Upper lobe of left lung (tissue), 6 donors: ENCODE results near the gene MMP26. TPM values are rescaled to one million over a fixed set of nuclear protein-coding genes. Genes with fewer than 3 reads are reported as not detected.

ENCODE experiments used
- ATAC-seq, 2 donors: fragments of 200-7000 bp; cut with Tn5 transposase; one replicate each; pipeline ENCODE4 v1.9.1; 2022; ENCODE audit warnings: mild to moderate bottlenecking in 2 of 2, moderate library complexity in 2 of 2; ENCODE audit not compliant: low FRiP score in 2 of 2
- DNase-seq, 2 donors: peaks; one replicate each; pipeline ENCODE4 v3.0.0-alpha.2; 2019 to 2020
- H3K27ac ChIP-seq, 4 donors: fragments of 200-600 bp; sonication (generic); one replicate each; pipeline ENCODE4 v1.5.1; 2016 to 2019
- H3K27me3 ChIP-seq, 4 donors: fragments of 200-600 bp; sonication (generic); one replicate each; pipeline ENCODE4 v1.5.1; 2017 to 2019
- H3K36me3 ChIP-seq, 4 donors: fragments of 200-600 bp; sonication (generic); one replicate each; pipeline ENCODE4 v1.5.1; 2016 to 2019
- H3K4me1 ChIP-seq, 4 donors: fragments of 200-600 bp; sonication (generic); one replicate each; pipeline ENCODE4 v1.5.1; 2018 to 2019
- H3K4me3 ChIP-seq, 4 donors: fragments of 200-600 bp; sonication (generic); one replicate each; pipeline ENCODE4 v1.5.1; 2017 to 2019; ENCODE audit warnings: mild to moderate bottlenecking in 2 of 4, moderate library complexity in 1 of 4
- H3K9me3 ChIP-seq, 4 donors: fragments of 200-600 bp; sonication (generic); one replicate each; pipeline ENCODE4 v1.5.1; 2018 to 2019
- CTCF ChIP-seq, 6 experiments: fragments of 450-650 bp in 4 of 6; fragments of 200-600 bp in 2 of 6; sonication (generic) in 2 of 6; IDR thresholded peaks; one replicate each; pipeline ENCODE4 v1.5.1; 2016 to 2019; ENCODE audit warnings: antibody characterized with exemption in 6 of 6
- EP300 ChIP-seq, 4 donors: sonication (generic); formaldehyde crosslinking; IDR thresholded peaks; one replicate each; pipeline ENCODE4 v1.5.1; 2017; ENCODE audit warnings: antibody characterized with exemption in 4 of 4, control low read depth in 2 of 4
- POLR2A ChIP-seq, 4 donors: fragments of 450-650 bp; IDR thresholded peaks; one replicate each; pipeline ENCODE4 v1.5.1; 2016 to 2017; ENCODE audit warnings: antibody characterized with exemption in 4 of 4, mild to moderate bottlenecking in 2 of 4
- POLR2AphosphoS5 ChIP-seq, 2 donors: sonication (generic); formaldehyde crosslinking; IDR thresholded peaks; one replicate each; pipeline ENCODE4 v1.5.1; 2017; ENCODE audit warnings: antibody characterized with exemption in 2 of 2
- WGBS, 2 donors: methylation state at CpG; one replicate each; pipeline ENCODE4 v1.1.5; 2017 to 2018; 5-methylcytosine and 5-hydroxymethylcytosine counted together
- total RNA-seq, 6 donors: library from RNA; depleted of rRNA in 4 of 6; stranded (reverse); fragments of >200 nt in 4 of 6; gene quantifications; one replicate each; pipeline versions ENCODE4 v1.1.0 to v1.2.1, GENCODE V29; 2016 to 2021
- donor health status: DM: no; HTN: no; CAD: no; lungs with moderate emphysema.
- donor health status: DM: no; HTN: yes; CAD: no; lungs with severe emphysema.

Gene MMP26
- not detected for total RNA-seq

DNA sequence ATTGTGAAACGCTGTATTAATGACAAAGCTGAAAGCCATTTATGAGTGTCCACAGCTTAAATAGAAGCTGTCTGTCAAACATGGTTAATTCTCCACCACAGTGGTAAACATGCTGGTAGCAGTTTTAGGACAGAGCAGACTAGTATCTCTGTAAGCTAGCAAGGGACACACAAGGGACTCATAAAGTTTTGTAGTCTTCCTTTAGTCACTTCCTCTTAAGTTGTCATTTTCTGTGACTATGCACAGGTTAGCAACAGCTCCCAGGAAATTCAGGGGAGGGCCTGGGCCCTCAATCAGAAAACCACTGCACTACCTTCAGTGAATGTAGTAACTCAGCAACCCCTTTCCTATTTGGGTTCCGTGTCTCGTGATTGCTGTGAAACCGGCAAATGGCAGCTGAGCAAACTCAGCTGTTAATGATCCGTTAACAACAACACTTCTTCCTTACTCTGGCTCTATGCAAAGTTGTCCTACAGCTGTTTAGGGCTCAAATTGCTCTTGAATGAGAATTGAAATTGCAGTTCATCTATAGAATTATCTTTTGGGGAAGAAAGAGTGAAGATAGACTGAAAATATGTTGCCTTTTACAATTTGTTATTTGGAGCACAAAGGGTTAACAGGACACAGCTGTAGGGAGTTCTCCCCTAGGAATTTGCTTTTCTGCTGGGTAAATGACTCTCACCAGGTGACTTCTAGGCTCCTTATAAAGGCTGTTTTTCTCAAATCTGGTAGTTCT is at the start of gene MMP26:
Gene MMP26, plus strand, starts transcription at position 731 of the 736 bp plus-strand sequence.
- no peak within 1 kb of the TSS for H3K4me3 ChIP-seq
- no peaks in the 10 kb centered on the region for H3K27me3 ChIP-seq
- no peak for DNase-seq
- no peaks in the 10 kb centered on the region for H3K9me3 ChIP-seq
- no peaks in the 10 kb centered on the region for H3K36me3 ChIP-seq
- WGBS, 2 donors: 31 to 32% methylated on average over 5 of the region's 5 CpGs
- H3K27ac ChIP-seq: no peak within 1 kb of the TSS
- TF ChIP-seq CTCF (IDR thresholded peaks at IDR 0.05) (no peak), POLR2AphosphoS5 (IDR thresholded peaks at IDR 0.05) (no peak), EP300 (IDR thresholded peaks at IDR 0.05) (no peak), POLR2A (IDR thresholded peaks at IDR 0.05) (no peak)
- no peak for ATAC-seq
- no peaks in the 10 kb centered on the region for H3K4me1 ChIP-seq

- ATAC-seq (no peak), DNase-seq (no peak)
- no peaks in the 10 kb centered on the region for H3K27me3 ChIP-seq
- no peak overlapping the region for H3K27ac ChIP-seq
- H3K4me1 ChIP-seq: no peaks in the 10 kb centered on the region
- TF ChIP-seq POLR2A (IDR thresholded peaks at IDR 0.05) (no peak), EP300 (IDR thresholded peaks at IDR 0.05) (no peak), CTCF (IDR thresholded peaks at IDR 0.05) (no peak), POLR2AphosphoS5 (IDR thresholded peaks at IDR 0.05) (no peak)
- no peaks in the 10 kb centered on the region for H3K9me3 ChIP-seq
- 55 to 59% methylated on average over 5 of the region's 5 CpGs for WGBS, 2 donors
- H3K4me3 ChIP-seq: no peak overlapping the region
- H3K36me3 ChIP-seq: no peaks in the 10 kb centered on the region
Measured at GRCh38 chr11:4658629-4659445, 45.7 kb upstream of the MMP26 start.

DNA sequence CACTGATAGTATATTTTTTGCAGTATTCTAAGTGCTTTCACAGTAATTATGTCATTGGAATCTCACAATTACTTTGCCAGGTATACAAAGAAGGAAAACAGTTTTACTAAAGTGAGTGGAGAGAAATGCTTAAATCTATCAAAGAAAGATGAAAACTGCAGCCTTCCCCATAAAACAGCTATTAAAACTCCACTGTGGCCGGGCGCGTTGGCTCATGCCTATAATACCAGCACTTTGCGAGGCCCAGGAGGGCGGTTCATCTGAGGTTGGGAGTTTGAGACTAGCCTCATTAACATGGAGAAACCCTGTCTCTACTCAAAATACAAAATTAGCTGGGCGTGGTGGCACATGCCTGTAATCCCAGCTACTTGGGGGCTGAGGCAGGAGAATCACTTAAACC is 41.7 kb upstream of the MMP26 start:
- Histone ChIP-seq H3K27me3 (no peaks in the 10 kb centered on the region), H3K4me1 (no peaks in the 10 kb centered on the region), H3K36me3 (no peaks in the 10 kb centered on the region), H3K27ac (no peak overlapping the region), H3K9me3 (no peaks in the 10 kb centered on the region), H3K4me3 (no peak overlapping the region)
- 92 to 95% methylated on average over 6 of the region's 6 CpGs for WGBS, 2 donors
- ATAC-seq: no peak
- no peak for DNase-seq
- no peak for TF ChIP-seq POLR2AphosphoS5 (IDR thresholded peaks at IDR 0.05)
- TF ChIP-seq EP300 (IDR thresholded peaks at IDR 0.05): no peak
- no peak for TF ChIP-seq CTCF (IDR thresholded peaks at IDR 0.05)
- no peak for TF ChIP-seq POLR2A (IDR thresholded peaks at IDR 0.05)

- Histone ChIP-seq H3K27me3 (no peaks in the 10 kb centered on the region), H3K4me3 (no peak overlapping the region), H3K4me1 (no peaks in the 10 kb centered on the region), H3K27ac (no peak overlapping the region), H3K9me3 (no peaks in the 10 kb centered on the region), H3K36me3 (no peaks in the 10 kb centered on the region)
- TF ChIP-seq CTCF (IDR thresholded peaks at IDR 0.05): no peak
- no peak for TF ChIP-seq POLR2AphosphoS5 (IDR thresholded peaks at IDR 0.05)
- TF ChIP-seq EP300 (IDR thresholded peaks at IDR 0.05): no peak
- no peak for TF ChIP-seq POLR2A (IDR thresholded peaks at IDR 0.05)
- DNase-seq: no peak
- WGBS, 2 donors: 90 to 92% methylated on average over 3 of the region's 3 CpGs
- no peak for ATAC-seq
Measured at GRCh38 chr11:4664183-4664582, 40.4 kb upstream of the MMP26 start.
